Measurements from ENCODE around the gene ZG16B.

DNA sequence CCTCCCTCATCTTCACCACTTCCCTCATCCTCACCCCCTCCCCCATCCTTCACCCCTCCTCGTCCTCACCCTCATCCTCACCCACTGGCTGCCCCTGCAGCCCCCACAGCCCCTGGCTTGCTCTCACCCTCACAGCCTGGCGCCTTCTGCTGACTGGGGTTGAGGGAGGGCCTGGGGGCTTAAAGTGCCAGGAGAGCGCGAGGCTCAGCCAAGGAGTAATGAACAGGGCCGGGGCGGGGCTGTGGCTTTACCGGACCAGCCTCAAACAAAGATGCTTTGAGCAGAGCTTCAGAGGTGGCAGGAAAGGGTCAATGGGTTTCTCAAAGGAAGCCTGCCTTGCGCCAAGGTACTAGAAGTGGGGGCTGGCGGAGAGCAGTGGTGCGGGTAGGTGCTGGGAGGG is 42.7 kb upstream of the ZG16B start, which contains the start of gene PRSS33:
- TF ChIP-seq POLR2A (IDR thresholded peaks at IDR 0.05) (no peak), EP300 (IDR thresholded peaks at IDR 0.05) (no peak)
- TF ChIP-seq, protein P1, sequence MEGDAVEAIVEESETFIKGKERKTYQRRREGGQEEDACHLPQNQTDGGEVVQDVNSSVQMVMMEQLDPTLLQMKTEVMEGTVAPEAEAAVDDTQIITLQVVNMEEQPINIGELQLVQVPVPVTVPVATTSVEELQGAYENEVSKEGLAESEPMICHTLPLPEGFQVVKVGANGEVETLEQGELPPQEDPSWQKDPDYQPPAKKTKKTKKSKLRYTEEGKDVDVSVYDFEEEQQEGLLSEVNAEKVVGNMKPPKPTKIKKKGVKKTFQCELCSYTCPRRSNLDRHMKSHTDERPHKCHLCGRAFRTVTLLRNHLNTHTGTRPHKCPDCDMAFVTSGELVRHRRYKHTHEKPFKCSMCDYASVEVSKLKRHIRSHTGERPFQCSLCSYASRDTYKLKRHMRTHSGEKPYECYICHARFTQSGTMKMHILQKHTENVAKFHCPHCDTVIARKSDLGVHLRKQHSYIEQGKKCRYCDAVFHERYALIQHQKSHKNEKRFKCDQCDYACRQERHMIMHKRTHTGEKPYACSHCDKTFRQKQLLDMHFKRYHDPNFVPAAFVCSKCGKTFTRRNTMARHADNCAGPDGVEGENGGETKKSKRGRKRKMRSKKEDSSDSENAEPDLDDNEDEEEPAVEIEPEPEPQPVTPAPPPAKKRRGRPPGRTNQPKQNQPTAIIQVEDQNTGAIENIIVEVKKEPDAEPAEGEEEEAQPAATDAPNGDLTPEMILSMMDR (IDR thresholded peaks at IDR 0.05) = no peak

Data from upper lobe of left lung (tissue), 4 donors.